Prostate gland (tissue), 2 donors: ENCODE results near the gene NUMB.

Experiments used
- POLR2A ChIP-seq: fragments of 450-650 bp; IDR thresholded peaks from one replicate; pipeline ENCODE4 v1.6.1; 2016; ENCODE audit warnings: antibody characterized with exemption, mild to moderate bottlenecking
- TF ChIP-seq, protein P1 (sequence below), 4 experiments: fragments of 200-600 bp in 2 of 4; fragments of 450-650 bp in 2 of 4; sonication (generic) in 2 of 4; IDR thresholded peaks; 1 replicate in 3 of 4; 2 replicates in 1 of 4; pipeline ENCODE4 v1.5.1; 2016 to 2019; ENCODE audit warnings: antibody characterized with exemption in 4 of 4, mild to moderate bottlenecking in 2 of 4, moderate library complexity in 2 of 4

DNA sequence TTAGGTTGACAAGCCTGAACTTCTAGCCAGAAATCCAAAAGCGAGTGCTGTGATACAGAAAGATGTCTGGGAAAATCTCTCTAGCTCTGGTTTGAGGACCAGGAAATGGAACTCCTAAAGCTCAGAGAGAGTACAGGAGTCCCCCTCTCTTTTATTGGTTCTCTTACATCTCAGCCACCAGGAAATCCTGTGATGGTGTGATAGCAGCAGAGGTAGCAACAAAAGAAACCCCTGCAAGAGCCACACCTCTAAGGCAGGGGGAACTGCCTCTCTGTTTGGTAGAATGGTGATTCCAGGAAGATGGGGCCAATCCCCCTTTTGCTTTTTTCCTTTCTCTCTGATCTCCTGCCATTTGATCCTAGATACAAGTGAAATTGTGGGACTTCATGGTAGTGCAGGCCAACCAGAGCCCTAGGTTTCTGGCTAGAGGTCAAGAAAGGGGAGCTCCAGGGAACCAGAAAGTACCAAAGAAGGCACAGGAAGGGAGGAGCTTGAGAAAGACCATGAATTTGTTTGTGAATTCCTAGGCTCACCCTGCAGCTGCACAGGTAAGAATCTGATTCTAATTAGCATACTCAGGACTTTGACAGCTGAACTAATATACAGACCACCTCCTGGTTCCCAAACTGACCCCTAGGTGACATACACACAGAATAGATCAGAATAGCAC lies 132.6 kb downstream of the NUMB start:
- TF ChIP-seq, protein P1, sequence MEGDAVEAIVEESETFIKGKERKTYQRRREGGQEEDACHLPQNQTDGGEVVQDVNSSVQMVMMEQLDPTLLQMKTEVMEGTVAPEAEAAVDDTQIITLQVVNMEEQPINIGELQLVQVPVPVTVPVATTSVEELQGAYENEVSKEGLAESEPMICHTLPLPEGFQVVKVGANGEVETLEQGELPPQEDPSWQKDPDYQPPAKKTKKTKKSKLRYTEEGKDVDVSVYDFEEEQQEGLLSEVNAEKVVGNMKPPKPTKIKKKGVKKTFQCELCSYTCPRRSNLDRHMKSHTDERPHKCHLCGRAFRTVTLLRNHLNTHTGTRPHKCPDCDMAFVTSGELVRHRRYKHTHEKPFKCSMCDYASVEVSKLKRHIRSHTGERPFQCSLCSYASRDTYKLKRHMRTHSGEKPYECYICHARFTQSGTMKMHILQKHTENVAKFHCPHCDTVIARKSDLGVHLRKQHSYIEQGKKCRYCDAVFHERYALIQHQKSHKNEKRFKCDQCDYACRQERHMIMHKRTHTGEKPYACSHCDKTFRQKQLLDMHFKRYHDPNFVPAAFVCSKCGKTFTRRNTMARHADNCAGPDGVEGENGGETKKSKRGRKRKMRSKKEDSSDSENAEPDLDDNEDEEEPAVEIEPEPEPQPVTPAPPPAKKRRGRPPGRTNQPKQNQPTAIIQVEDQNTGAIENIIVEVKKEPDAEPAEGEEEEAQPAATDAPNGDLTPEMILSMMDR (IDR thresholded peaks at IDR 0.05): no peak
- no peak for TF ChIP-seq POLR2A
